Raji (cell line): Measurements from ENCODE around the gene PTPRH.

Experiments
- POLR2A ChIP-seq: IDR thresholded peaks from 2 replicates; pipeline ENCODE4 v1.6.1; 2011; ENCODE audit warnings: low read depth, low read length, control low read depth; ENCODE audit not compliant: insufficient read depth

PTPRH gene

DNA sequence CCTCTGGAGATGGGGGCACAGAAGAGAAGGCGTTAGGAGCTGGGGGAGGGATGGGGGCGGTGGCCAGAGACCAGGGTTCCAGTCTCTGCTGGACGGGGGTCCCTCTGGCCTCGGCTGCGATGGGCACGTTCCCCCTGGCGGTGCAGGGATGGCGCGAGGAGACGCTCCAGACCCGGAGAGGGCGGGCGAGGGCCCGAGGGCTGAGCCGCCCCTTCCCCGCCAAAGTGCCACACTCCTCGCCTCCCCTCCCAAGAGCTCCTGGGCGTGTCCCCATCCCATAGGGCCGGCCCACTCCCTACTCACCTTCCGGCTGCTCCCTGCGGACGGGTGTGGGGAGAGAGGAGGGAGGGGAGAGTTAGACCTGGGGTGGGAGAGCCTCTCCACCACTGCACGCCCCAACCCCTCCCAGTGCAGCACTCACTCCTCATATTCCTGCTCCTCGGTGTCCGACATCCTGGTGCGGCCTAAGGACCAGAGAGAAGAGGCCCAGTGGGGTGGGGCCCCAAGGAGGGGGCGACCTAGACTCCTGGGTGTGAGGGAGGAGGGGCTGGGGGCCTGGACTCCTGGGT is 62.5 kb downstream of the PTPRH start:
- no peak for TF ChIP-seq POLR2A

DNA sequence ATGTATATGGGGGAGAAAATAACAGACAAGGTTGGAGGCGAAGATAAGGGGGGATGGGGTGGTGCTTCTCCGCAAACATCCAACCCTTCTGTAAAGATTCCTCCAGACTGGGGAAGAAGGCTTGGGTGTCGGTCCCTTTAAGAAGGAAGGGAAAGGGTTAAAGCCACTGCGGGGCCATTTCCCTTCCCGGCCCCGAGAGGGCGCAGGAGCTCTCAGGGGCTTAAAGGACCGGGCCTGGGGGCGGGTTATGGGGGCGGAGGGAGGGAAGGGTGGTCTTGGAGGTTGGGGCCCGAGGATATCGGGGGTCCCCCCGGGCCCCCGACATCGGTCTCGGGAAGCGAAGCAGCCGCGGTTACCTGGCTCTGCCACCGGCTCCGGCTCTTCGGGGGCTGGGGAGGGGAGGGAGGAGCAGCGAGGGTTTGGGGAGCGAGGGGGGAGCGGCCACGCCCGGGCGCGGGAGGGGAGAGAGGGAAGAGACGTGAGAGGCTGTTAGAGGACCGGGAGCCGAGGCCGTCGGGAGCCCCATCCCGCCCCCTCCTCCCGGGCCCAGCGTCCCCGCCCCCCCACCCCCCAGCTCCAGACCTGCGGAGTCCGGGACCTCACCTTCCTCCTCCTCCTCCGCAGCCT is 63.1 kb downstream of the PTPRH start:
- no peak for TF ChIP-seq POLR2A

DNA sequence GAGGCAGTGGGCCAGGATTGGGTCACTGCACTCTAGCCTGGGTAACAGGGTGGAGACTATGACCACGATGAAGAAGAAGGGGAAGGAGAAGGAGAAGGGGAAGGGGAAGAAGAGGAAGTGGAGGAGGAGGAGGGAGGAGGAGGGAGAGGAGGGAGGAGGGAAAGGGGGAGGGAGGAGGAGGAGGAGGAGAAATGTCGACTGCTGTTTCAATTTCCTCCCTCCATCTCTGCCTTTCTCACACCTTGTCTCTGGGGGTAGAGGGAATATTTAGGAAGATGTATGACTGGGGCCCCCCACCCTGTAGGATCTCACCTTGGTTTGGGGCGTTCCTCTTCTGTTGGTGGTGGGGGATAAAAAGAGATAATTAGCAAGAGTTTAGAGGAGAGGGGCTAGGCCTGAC is 64.1 kb downstream of the PTPRH start:
- no peak for TF ChIP-seq POLR2A

DNA sequence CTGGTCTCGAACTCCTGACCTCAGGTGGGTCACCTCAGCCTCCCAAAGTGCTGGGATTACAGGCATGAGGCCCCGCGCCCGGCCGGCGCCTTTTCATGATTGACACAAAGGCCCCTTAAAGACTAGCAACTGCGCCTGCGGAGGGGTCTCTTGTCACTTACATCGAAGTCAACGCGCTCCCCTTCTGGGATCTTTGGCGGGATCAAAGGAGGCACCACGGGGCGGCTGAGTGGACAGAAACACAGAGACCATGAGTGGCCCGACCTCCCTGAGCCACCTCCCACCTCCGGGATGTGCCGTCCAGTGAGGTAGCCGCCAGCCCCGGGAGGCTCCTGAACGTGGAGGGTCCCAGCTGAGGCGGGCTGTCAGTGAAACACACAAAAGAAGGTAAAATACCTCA is 67.6 kb downstream of the PTPRH start:
- no peak for TF ChIP-seq POLR2A

DNA sequence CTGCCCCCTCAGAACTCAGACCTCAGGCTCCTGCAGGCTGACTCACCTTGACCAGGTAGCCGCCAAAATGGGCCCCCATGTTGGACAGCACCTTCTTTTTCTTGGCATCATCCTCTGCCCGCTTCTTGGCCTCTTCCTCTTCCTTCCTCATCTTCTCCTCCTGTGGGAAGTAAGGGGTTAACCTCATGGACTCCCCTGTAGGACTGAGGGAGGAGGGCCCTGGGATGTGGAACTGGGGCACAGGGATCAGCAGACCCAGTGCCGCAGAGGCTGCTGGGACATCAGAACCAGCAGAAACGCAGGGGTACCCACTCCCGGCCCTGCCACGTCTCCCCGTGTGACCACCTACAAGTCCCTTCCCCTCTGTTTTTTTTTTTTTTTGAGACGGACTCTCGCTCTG is 71.4 kb downstream of the PTPRH start:
- no peak for TF ChIP-seq POLR2A

DNA sequence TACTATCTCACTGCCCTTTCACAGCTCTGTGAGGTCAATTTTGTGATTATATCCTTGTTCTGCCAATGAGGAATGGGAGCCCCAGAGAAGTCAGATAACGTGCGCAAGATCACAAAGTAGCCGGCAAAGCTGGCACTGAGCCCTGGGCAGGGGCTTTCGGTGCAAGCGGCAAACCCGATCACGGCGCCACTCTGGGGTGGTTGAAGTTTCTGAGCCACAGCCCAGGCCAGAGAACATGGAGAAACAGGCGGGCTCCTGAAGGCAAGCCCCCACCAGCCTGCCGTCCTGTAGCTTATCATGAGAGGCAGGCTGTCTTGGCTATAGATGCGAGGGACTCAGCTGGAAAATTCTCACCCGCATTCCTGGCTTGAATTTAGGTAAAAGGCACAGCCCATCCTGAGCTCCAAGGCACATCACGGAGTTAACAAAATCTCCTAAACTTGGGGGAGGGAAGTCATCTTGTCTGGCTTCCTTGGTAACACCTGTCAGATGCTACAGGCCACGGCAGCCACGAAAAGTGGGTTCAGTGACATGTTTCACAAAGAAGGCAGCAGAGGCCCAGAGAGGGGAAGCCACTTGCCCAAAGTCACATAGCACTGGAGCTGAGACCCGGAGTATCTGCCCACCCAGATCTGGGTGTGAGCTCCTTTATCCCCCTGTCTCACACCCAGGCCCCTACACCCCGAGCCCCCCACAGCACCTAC is 72.8 kb downstream of the PTPRH start:
- TF ChIP-seq POLR2A = no peak

DNA sequence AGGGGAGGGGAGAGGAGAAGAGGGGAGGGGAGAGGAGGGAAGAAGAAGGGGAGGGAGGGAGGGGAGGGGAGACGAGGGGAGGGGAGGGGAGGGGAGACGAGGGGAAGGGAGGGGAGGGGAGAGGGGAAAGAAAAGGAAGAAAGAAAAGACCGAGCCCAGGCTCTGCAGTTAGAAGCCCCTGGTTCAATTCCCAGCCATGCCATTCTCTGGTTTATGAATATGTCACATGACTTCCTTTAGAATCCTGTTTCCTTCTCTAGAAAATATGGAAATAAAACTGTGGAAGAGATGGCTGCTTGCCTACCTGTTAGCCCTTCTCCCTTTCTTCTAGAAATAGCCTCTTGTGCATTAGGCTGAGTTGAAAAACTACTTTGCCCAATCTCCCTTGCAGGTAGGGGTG is 74.6 kb downstream of the PTPRH start:
- no peak for TF ChIP-seq POLR2A

DNA sequence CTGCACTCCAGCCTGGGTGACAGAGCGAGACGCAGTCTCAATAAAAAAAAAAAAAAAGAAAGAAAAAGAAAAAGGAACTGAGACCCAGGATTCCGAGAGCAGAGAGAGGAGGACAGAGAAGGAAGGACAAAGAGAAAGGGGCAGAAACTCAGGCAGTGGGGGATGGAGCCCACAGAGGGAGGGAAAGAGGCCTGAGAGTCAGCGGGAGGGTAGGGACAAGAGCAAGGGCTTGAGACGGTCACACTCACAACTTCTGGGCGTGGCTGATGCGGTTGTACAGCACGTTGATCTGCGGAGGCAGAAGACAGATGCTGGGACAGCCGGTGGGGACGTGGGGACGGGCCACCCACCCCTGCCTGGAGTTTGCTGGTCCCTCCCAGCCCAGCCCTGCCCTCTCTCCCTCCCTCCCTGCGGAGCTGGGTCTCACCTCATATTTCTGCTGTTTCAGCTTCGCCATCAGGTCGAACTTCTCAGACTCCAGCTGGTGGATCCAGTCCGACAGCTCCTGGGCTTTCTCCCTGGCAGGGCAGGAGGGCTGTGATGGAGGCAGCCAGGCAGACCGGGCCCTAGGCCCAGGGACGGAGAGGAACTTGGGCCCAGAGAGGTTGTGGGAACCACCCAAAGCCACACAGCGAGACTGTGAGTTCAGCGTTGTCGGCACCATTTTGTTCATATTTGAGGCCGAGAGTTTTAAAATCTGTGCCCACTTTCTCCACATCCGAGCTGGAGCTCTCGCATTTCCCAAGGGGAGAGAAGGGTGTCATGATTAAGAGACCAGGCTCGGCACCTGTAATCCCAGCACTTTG is 75.5 kb downstream of the PTPRH start:
- no peak for TF ChIP-seq POLR2A

DNA sequence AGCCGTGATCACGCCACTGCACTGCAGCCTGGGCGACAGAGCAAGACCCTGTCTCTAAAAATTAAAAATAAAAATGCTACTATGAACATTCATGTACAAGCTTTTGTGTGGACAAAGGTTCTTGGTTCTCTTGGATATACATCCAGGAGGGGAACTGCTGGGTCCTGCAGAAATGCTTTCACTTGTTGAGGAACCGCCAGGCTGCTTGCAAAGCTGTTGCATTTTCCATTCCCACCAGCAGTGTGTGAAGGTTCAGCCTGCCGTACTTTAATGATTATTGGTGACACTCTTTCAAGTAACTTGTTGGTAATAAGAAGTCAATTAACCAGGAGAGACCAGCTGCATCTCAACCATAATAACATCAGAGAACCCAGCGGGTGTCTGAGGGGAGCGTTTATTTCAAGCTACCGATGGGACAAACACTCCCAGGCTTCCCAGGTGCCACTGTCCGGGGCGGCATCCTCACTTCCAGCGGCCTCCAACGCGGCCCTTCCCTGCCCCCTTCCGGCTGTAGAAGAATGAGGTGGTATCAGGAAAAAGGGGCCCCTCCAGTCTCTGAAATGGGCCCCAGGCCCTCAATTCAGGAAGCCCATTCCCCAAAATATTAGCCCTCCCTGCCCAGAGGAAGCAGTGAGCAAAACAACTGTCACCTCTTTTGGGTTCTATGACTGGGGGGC is 76.7 kb downstream of the PTPRH start:
- no peak for TF ChIP-seq POLR2A

DNA sequence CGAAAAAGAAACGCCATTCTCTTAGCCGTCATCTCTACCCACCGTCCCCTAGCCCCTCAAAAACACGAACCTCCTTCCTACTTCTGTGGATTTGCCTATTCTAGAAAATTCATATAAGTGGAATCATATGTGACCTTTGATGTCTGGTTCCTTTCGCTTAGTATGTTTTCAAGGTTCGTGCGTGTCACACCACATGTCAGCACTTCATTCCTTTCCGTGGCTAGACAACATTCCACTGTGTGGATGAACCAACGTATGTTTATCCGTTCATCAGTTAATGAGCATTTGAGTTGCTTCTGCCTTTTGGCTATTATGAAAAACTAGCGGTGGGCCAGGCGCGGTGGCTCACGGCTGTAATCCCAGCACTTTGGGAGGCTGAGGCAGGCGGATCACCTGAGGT is 77.9 kb downstream of the PTPRH start:
- no peak for TF ChIP-seq POLR2A
